Psoas muscle (tissue), 8 donors: ENCODE results near the gene LAMA4. TPM values are rescaled to one million over a fixed set of nuclear protein-coding genes. Genes with fewer than 3 reads are reported as not detected.
A peak's percentile ranks its signal among the peaks of the same experiment; 100 is the strongest.

Source experiments
- ATAC-seq, 4 donors: fragments of 200-7000 bp; cut with Tn5 transposase; one replicate each; pipeline ENCODE4 v1.9.1; 2020; ENCODE audit warnings: moderate library complexity in 3 of 4, mild to moderate bottlenecking in 2 of 4
- DNase-seq, 2 donors: peaks; one replicate each; pipeline ENCODE4 v3.0.0-alpha.2; 2020
- H3K27ac ChIP-seq: fragments of 200-600 bp; one replicate; pipeline ENCODE4 v1.8.0; 2022
- H3K27me3 ChIP-seq, 3 donors: fragments of 200-600 bp in 1 of 3; one replicate each; pipeline versions ENCODE4 v1.6.1 to v1.8.0; 2013 to 2022; ENCODE audit warnings: low read length in 2 of 3, mild to moderate bottlenecking in 2 of 3, moderate library complexity in 1 of 3; ENCODE audit not compliant: insufficient read depth in 3 of 3
- H3K36me3 ChIP-seq, 2 donors: fragments of 200-600 bp in 1 of 2; one replicate each; pipeline versions ENCODE4 v1.6.1 to v1.8.0; 2013 to 2022; ENCODE audit warnings: low read depth in 1 of 2, mild to moderate bottlenecking in 1 of 2, moderate library complexity in 1 of 2; ENCODE audit not compliant: insufficient read depth in 1 of 2
- H3K4me1 ChIP-seq: fragments of 200-600 bp; one replicate; pipeline ENCODE4 v1.8.0; 2022
- H3K4me3 ChIP-seq: fragments of 200-600 bp; one replicate; pipeline ENCODE4 v1.8.0; 2022; ENCODE audit warnings: mild to moderate bottlenecking
- H3K9me3 ChIP-seq: fragments of 200-600 bp; one replicate; pipeline ENCODE4 v1.8.0; 2022
- CTCF ChIP-seq: fragments of 200-600 bp; IDR thresholded peaks from one replicate; pipeline ENCODE4 v1.8.0; 2022; ENCODE audit warnings: antibody characterized with exemption
- WGBS, 3 donors: extraction: QIAGEN DNeasy Blood & Tissue Kit; methylation state at CpG; one replicate each; pipeline versions ENCODE4 v1.1.6 to v1.1.7; 2013; 5-methylcytosine and 5-hydroxymethylcytosine counted together
- intact Hi-C, 2 donors: fragments of 100-400 bp; cut with DNase I; formaldehyde crosslinking; loops; one replicate each; pipeline versions ENCODE4 v1.11.0 to v1.14.2; 2022
- polyA plus RNA-seq, 3 donors: library from polyadenylated mRNA; stranded (reverse); fragments of 200-250 nt; gene quantifications; one replicate each; pipeline ENCODE4 v1.2.3, GENCODE V29; 2013
- total RNA-seq, 4 donors: library from RNA; stranded (reverse); fragmentation: NEBNext Ultra II Directional in 2 of 4; extraction: Animal tissue kit (Norgen Biotek cat#: 25700) in 2 of 4; gene quantifications; one replicate each; pipeline versions ENCODE4 v1.2.1 to v1.2.4, GENCODE V29; 2021 to 2023
- donor health status: healthy with polysubstance abuse.
- donor health status: DM: no; HTN: no; CAD: no; lungs with moderate emphysema.
- donor health status: Bipolar disorder and iron deficiency.
- donor health status: healthy.
- donor health status: DM: yes; HTN: yes; CAD: no.
- donor health status: DM: no; HTN: no; CAD: no.
- donor health status: DM: no; HTN: no; CAD: no.
- donor health status: DM: yes; HTN: yes; CAD: no.

LAMA4 gene
- total and polyA plus RNA-seq, 7 donors: 3.0 to 15.8 (median 5.3) TPM

DNA sequence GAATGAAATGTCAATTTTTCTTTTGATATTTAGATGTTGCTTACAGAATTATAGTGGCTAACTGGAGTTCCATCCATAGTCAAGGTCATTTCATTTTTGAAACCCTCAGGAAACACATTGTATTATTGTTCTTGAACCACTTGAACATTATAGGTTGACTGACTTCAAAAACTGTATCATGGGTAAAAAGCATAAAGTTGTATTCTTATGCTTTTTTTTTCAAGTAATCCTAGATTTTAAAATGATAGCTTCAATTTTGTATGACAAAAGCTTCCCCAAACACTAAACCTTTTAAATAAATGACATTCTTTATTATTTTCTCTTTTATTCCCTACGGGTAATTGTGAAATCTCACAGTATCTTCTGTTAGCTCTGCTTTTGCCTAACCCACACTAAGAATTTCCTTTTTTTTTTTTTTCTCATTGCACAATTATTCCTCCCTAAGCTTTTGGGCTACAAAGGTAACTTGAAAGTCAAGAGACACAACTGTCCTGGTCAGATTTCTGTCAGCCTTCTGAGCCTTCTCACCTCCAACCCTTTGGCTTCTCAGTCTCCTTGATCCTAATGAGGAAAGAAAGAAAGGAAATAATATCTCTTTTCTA, 36.9 kb upstream of the LAMA4 start:
- DNase-seq (no peak), ATAC-seq (no peak)
- no peak overlapping the region for H3K4me3 ChIP-seq
- WGBS, 3 donors: 85 to 95% (median 94%) methylated on average over 1 of the region's 1 CpG
- peaks cover 0 to 2% (median 0%) of the 10 kb centered on the region in 3 donors for H3K27me3 ChIP-seq
- H3K27ac ChIP-seq: no peak overlapping the region
- no peaks in the 10 kb centered on the region for H3K4me1 ChIP-seq
- TF ChIP-seq CTCF: no peak
- H3K9me3 ChIP-seq: no peaks in the 10 kb centered on the region
- intact Hi-C loops: no loop called here
- H3K36me3 ChIP-seq: no peaks in the 10 kb centered on the region

DNA sequence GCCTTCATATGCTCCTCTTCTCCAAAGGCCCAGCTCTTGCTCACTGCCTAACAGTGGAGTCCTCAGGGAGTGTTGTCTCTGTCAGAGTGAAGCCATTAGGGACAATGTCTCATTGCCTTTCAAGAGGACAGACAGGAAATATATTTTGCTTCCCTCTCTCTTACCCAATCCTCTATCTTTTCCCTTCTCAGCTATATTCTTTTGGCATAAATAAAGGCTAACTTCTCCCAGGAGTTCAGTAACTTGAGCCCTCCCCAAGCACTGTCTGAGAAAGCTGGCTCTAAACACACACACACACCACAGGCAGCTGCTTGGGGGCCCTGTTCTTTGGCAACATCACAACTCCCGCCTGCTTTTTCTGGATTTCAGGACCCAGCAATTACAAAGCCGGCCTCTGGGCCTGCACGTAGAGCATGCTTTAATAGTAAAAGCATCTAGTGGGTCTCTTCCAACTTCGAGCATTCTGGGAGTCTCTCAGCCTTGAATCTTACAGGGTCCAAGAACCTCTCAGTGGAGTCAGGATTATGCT, 34.7 kb upstream of the LAMA4 start:
- ATAC-seq (peak; percentile 63 to 86 (median 78)), DNase-seq (peak; percentile 72 to 83)
- H3K4me1 ChIP-seq: no peaks in the 10 kb centered on the region
- peaks cover 0 to 2% (median 0%) of the 10 kb centered on the region in 3 donors for H3K27me3 ChIP-seq
- intact Hi-C loops: no loop called here
- 22 to 40% (median 25%) methylated on average over 4 of the region's 4 CpGs for WGBS, 3 donors
- no peaks in the 10 kb centered on the region for H3K36me3 ChIP-seq
- peak overlapping the region; percentile 47 for H3K27ac ChIP-seq
- no peak overlapping the region for H3K4me3 ChIP-seq
- TF ChIP-seq CTCF: no peak
- H3K9me3 ChIP-seq: no peaks in the 10 kb centered on the region

DNA sequence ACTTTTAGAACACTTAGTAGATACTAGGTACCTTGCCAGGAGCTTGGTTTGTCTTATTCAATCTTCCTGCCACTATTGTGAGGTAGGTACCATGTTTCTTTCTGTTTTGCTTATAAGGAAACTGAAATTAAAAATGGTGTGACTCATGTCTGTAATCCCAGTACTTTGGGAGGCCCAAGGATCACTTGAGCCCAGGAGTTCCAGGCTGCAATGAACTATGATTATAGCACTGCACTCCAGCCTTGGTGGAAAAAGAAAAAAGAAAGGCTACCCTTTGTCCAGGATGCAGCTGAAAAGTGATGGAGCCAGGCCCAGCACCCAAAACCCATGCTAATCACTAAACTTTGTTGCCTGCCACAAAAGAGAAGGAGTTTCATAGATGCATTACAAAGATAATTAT, 34.1 kb upstream of the LAMA4 start:
- intact Hi-C loops: no loop called here
- Histone ChIP-seq H3K4me3 (no peak overlapping the region), H3K36me3 (no peaks in the 10 kb centered on the region), H3K4me1 (no peaks in the 10 kb centered on the region), H3K9me3 (no peaks in the 10 kb centered on the region), H3K27ac (peak overlapping the region; percentile 5), H3K27me3 (peaks cover 0 to 2% (median 0%) of the 10 kb centered on the region in 3 donors)
- ATAC-seq: no peak
- no peak for DNase-seq
- no peak for TF ChIP-seq CTCF

GRCh38 chr6:112287577-112288225, 33.3 kb upstream of the LAMA4 start:
- no peak overlapping the region for H3K4me3 ChIP-seq
- no peaks in the 10 kb centered on the region for H3K9me3 ChIP-seq
- no peak for TF ChIP-seq CTCF
- WGBS, 3 donors: 65 to 74% (median 72%) methylated on average over 4 of the region's 4 CpGs
- H3K27me3 ChIP-seq: peaks cover 0 to 2% (median 0%) of the 10 kb centered on the region in 3 donors
- DNase-seq (no peak), ATAC-seq (no peak)
- H3K36me3 ChIP-seq: no peaks in the 10 kb centered on the region
- no peaks in the 10 kb centered on the region for H3K4me1 ChIP-seq
- no peak overlapping the region for H3K27ac ChIP-seq
- intact Hi-C loops: no loop called here
